Esophagus (tissue), 2 donors: ENCODE results near the gene TECTB. TPM values are rescaled to one million over a fixed set of nuclear protein-coding genes. Genes with fewer than 3 reads are reported as not detected.

Source experiments
- H3K27ac ChIP-seq, 2 donors: one replicate each; pipeline ENCODE4 v1.5.1; 2013; ENCODE audit warnings: low read depth in 2 of 2, mild to moderate bottlenecking in 2 of 2, inconsistent platforms in 1 of 2, low read length in 1 of 2, moderate library complexity in 1 of 2
- H3K27me3 ChIP-seq, 2 donors: one replicate each; pipeline ENCODE4 v1.6.1; 2013; ENCODE audit warnings: low read length in 2 of 2, control low read depth in 1 of 2, mild to moderate bottlenecking in 1 of 2; ENCODE audit not compliant: insufficient read depth in 2 of 2, control insufficient read depth in 1 of 2
- H3K36me3 ChIP-seq, 2 donors: one replicate each; pipeline ENCODE4 v1.6.1; 2013; ENCODE audit warnings: low read length in 1 of 2; ENCODE audit not compliant: control insufficient read depth in 2 of 2, insufficient read depth in 2 of 2
- H3K4me1 ChIP-seq, 2 donors: one replicate each; pipeline ENCODE4 v1.6.1; 2013; ENCODE audit warnings: low read length in 1 of 2; ENCODE audit not compliant: control insufficient read depth in 2 of 2, insufficient read depth in 2 of 2
- H3K4me3 ChIP-seq, 2 donors: one replicate each; pipeline ENCODE4 v1.5.1; 2013; ENCODE audit warnings: low read length in 2 of 2, mild to moderate bottlenecking in 2 of 2, low read depth in 1 of 2, moderate library complexity in 1 of 2
- H3K9me3 ChIP-seq, 2 donors: one replicate each; pipeline ENCODE4 v1.6.1; 2013; ENCODE audit warnings: mild to moderate bottlenecking in 2 of 2, low read depth in 1 of 2, low read length in 1 of 2, moderate library complexity in 1 of 2; ENCODE audit not compliant: control insufficient read depth in 2 of 2, insufficient read depth in 1 of 2
- WGBS, 2 donors: extraction: QIAGEN DNeasy Blood & Tissue Kit; methylation state at CpG; one replicate each; pipeline ENCODE4 v1.1.7; 2013; 5-methylcytosine and 5-hydroxymethylcytosine counted together
- polyA plus RNA-seq, 2 donors: library from polyadenylated mRNA; stranded (reverse); fragments of 200-250 nt; gene quantifications; one replicate each; pipeline ENCODE4 v1.2.3, GENCODE V29; 2013
- donor health status: healthy with polysubstance abuse.
- donor health status: Bipolar disorder and iron deficiency.

Gene TECTB
- polyA plus RNA-seq, 2 donors: not detected

- H3K4me3 ChIP-seq: no peak overlapping the region
- WGBS, 2 donors: 45 to 46% methylated on average over 2 of the region's 2 CpGs
- H3K27me3 ChIP-seq: no peaks in the 10 kb centered on the region
- no peak overlapping the region for H3K27ac ChIP-seq
- no peaks in the 10 kb centered on the region for H3K9me3 ChIP-seq
- H3K4me1 ChIP-seq: no peaks in the 10 kb centered on the region
- no peaks in the 10 kb centered on the region for H3K36me3 ChIP-seq
Observed at GRCh38 chr10:112265745-112266144, 17.5 kb upstream of the TECTB start.

GRCh38 chr10:112269266-112269665, 13.9 kb upstream of the TECTB start:
- H3K27ac ChIP-seq: no peak overlapping the region
- H3K4me1 ChIP-seq: no peaks in the 10 kb centered on the region
- no peak overlapping the region for H3K4me3 ChIP-seq
- H3K9me3 ChIP-seq: no peaks in the 10 kb centered on the region
- no peaks in the 10 kb centered on the region for H3K36me3 ChIP-seq
- H3K27me3 ChIP-seq: no peaks in the 10 kb centered on the region

- H3K4me3 ChIP-seq: no peak overlapping the region
- H3K27ac ChIP-seq: no peak overlapping the region
- WGBS, 2 donors: 80 to 81% methylated on average over 3 of the region's 3 CpGs
- no peaks in the 10 kb centered on the region for H3K4me1 ChIP-seq
- H3K9me3 ChIP-seq: no peaks in the 10 kb centered on the region
- no peaks in the 10 kb centered on the region for H3K27me3 ChIP-seq
- no peaks in the 10 kb centered on the region for H3K36me3 ChIP-seq
Observed at GRCh38 chr10:112271982-112272381, 11.2 kb upstream of the TECTB start.

GRCh38 chr10:112274831-112275230, 8.4 kb upstream of the TECTB start:
- no peak overlapping the region for H3K27ac ChIP-seq
- no peaks in the 10 kb centered on the region for H3K9me3 ChIP-seq
- no peaks in the 10 kb centered on the region for H3K27me3 ChIP-seq
- H3K4me1 ChIP-seq: no peaks in the 10 kb centered on the region
- 79 to 80% methylated on average over 5 of the region's 5 CpGs for WGBS, 2 donors
- no peak overlapping the region for H3K4me3 ChIP-seq
- no peaks in the 10 kb centered on the region for H3K36me3 ChIP-seq

- H3K9me3 ChIP-seq: no peaks in the 10 kb centered on the region
- H3K36me3 ChIP-seq: no peaks in the 10 kb centered on the region
- no peak overlapping the region for H3K27ac ChIP-seq
- no peak overlapping the region for H3K4me3 ChIP-seq
- 63 to 68% methylated on average over 4 of the region's 4 CpGs for WGBS, 2 donors
- no peaks in the 10 kb centered on the region for H3K4me1 ChIP-seq
- H3K27me3 ChIP-seq: no peaks in the 10 kb centered on the region
Observed at GRCh38 chr10:112275512-112276245, 7.5 kb upstream of the TECTB start.

- WGBS, 2 donors: 62 to 65% methylated on average over 2 of the region's 2 CpGs
- H3K9me3 ChIP-seq: no peaks in the 10 kb centered on the region
Observed at GRCh38 chr10:112278871-112279270, 4.3 kb upstream of the TECTB start.

GRCh38 chr10:112279433-112279832, 3.8 kb upstream of the TECTB start:
- 18 to 21% methylated on average over 3 of the region's 3 CpGs for WGBS, 2 donors
- Histone ChIP-seq H3K27me3 (peaks cover 0 to 3% of the 10 kb centered on the region in 2 donors), H3K9me3 (no peaks in the 10 kb centered on the region), H3K27ac (no peak overlapping the region), H3K4me1 (no peaks in the 10 kb centered on the region), H3K36me3 (no peaks in the 10 kb centered on the region), H3K4me3 (no peak overlapping the region)

More at GRCh38 chr10:112278871-112279270, 4.3 kb upstream of the TECTB start:
- Histone ChIP-seq H3K27me3 (peaks cover 0 to 3% of the 10 kb centered on the region in 2 donors), H3K36me3 (no peaks in the 10 kb centered on the region), H3K4me3 (no peak overlapping the region), H3K4me1 (no peaks in the 10 kb centered on the region), H3K27ac (no peak overlapping the region)

- H3K27ac ChIP-seq: no peak overlapping the region
- no peak overlapping the region for H3K4me3 ChIP-seq
- H3K27me3 ChIP-seq: peaks cover 0 to 3% of the 10 kb centered on the region in 2 donors
- H3K4me1 ChIP-seq: no peaks in the 10 kb centered on the region
- 71 to 80% methylated on average over 2 of the region's 2 CpGs for WGBS, 2 donors
- H3K36me3 ChIP-seq: no peaks in the 10 kb centered on the region
- no peaks in the 10 kb centered on the region for H3K9me3 ChIP-seq
Observed at GRCh38 chr10:112280205-112280921, 2.8 kb upstream of the TECTB start.

GRCh38 chr10:112282086-112282485, 1.1 kb upstream of the TECTB start:
- Histone ChIP-seq H3K36me3 (no peaks in the 10 kb centered on the region), H3K27ac (no peak overlapping the region), H3K27me3 (peaks cover 0 to 3% of the 10 kb centered on the region in 2 donors), H3K4me1 (no peaks in the 10 kb centered on the region), H3K4me3 (no peak overlapping the region), H3K9me3 (no peaks in the 10 kb centered on the region)
- 68 to 83% methylated on average over 4 of the region's 4 CpGs for WGBS, 2 donors
